Body of pancreas (tissue), 4 donors: Measurements from ENCODE around the gene FIGN. TPM values are rescaled to one million over a fixed set of nuclear protein-coding genes. Genes with fewer than 3 reads are reported as not detected.

Experiments
- ATAC-seq: fragments of 150-250 bp; one replicate; pipeline ENCODE4 v1.9.1; 2016
- DNase-seq, 4 donors: peaks; one replicate each; pipeline ENCODE4 v3.0.0-alpha.2; 2019
- H3K27ac ChIP-seq, 4 donors: fragments of 200-600 bp; sonication (generic); 1 replicate in 3 of 4; 2 replicates in 1 of 4; pipeline versions ENCODE4 v1.5.1 to v1.6.1; 2016 to 2019; ENCODE audit warnings: mild to moderate bottlenecking in 1 of 4, mixed read lengths in 1 of 4, moderate library complexity in 1 of 4
- H3K27me3 ChIP-seq, 2 donors: fragments of 200-600 bp; sonication (generic); one replicate each; pipeline ENCODE4 v1.6.0; 2016; ENCODE audit warnings: mild to moderate bottlenecking in 1 of 2
- H3K36me3 ChIP-seq, 2 donors: fragments of 200-600 bp; sonication (generic); replicated peaks in 1 of 2; 2 replicates each; pipeline ENCODE4 v1.5.1; 2016; ENCODE audit warnings: low read depth in 2 of 2; ENCODE audit not compliant: insufficient read depth in 1 of 2
- H3K4me1 ChIP-seq: fragments of 200-600 bp; sonication (generic); one replicate; pipeline ENCODE4 v1.6.0; 2016
- H3K4me3 ChIP-seq, 2 donors: fragments of 200-600 bp; sonication (generic); 1 replicate in 1 of 2; 2 replicates in 1 of 2; pipeline ENCODE4 v1.5.1; 2016 to 2019
- H3K9me3 ChIP-seq, 3 donors: fragments of 200-600 bp; sonication (generic); 1 replicate in 2 of 3; 2 replicates in 1 of 3; pipeline ENCODE4 v1.5.1; 2016
- POLR2A ChIP-seq, 3 donors: fragments of 450-650 bp; IDR thresholded peaks; one replicate each; pipeline ENCODE4 v1.6.1; 2016; ENCODE audit warnings: antibody characterized with exemption in 3 of 3, mild to moderate bottlenecking in 2 of 3
- WGBS, 2 donors: methylation state at CpG; one replicate each; pipeline ENCODE4 v1.1.5; 2017; 5-methylcytosine and 5-hydroxymethylcytosine counted together
- intact Hi-C: fragments of 100-400 bp; cut with DNase I; formaldehyde crosslinking; loops from one replicate; pipeline ENCODE4 v1.15.1; 2023
- total RNA-seq, 2 donors: library from RNA; depleted of rRNA; stranded (reverse); fragments of >200 nt; gene quantifications; one replicate each; pipeline ENCODE4 v1.1.0, GENCODE V29; 2016
- TF ChIP-seq, protein P1 (sequence below), 7 experiments: fragments of 450-650 bp in 4 of 7; fragments of 200-600 bp in 3 of 7; sonication (generic) in 3 of 7; IDR thresholded peaks; one replicate each; pipeline ENCODE4 v1.5.1; 2016 to 2019; ENCODE audit warnings: antibody characterized with exemption in 7 of 7

FIGN gene
- total RNA-seq, 2 donors from 2014 or later, result 3.4 to 4.0 TPM

DNA sequence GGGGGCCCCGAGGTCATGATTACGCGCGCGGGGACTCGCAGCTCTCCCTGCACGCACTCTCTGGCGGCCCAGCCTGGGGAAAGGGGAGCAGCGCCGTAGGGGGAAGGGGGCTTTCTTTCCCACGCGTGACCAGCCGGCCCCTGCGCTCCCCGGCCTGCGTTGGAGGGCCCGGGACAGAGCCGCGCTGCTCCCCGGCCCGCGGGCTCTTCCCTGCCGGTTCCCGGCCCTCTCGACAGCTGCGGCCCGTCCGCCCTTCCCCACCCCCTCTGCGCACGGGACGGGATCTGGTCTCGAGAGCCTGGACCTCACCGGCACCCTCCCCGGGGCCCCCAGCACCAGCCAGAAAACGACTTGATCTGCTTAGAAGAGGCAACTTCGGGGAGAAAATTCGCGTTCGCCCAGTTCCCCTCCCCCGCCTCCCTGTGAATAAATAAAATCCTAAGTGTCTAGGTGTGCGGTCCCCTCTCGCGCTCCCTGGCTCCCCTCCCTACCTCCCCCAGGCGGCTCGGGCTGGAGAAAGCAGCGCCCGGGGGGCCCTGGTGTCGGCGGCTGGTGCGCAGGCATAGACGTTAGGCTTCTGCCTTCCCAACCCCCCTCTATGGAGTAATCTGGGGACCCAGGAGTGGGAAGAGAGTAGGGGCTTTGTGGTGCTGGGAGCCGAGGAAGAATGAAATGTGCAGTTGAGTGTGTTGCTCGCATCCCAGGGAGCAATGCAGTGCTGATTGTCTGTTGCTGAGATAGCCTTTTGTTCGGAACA is 803 bp upstream of the FIGN start:
- no peaks in the 10 kb centered on the region for H3K27me3 ChIP-seq
- ATAC-seq (peak; percentile 60), DNase-seq (peak; percentile 33 to 58 (median 45))
- peaks cover 32% of the 10 kb centered on the region for H3K4me1 ChIP-seq
- peak overlapping the region; percentile 25 to 47 for H3K4me3 ChIP-seq
- TF ChIP-seq, protein P1, sequence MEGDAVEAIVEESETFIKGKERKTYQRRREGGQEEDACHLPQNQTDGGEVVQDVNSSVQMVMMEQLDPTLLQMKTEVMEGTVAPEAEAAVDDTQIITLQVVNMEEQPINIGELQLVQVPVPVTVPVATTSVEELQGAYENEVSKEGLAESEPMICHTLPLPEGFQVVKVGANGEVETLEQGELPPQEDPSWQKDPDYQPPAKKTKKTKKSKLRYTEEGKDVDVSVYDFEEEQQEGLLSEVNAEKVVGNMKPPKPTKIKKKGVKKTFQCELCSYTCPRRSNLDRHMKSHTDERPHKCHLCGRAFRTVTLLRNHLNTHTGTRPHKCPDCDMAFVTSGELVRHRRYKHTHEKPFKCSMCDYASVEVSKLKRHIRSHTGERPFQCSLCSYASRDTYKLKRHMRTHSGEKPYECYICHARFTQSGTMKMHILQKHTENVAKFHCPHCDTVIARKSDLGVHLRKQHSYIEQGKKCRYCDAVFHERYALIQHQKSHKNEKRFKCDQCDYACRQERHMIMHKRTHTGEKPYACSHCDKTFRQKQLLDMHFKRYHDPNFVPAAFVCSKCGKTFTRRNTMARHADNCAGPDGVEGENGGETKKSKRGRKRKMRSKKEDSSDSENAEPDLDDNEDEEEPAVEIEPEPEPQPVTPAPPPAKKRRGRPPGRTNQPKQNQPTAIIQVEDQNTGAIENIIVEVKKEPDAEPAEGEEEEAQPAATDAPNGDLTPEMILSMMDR (IDR thresholded peaks at IDR 0.05), result peak in 5 of 7 experiments; percentile 6 to 32 (median 22)
- TF ChIP-seq POLR2A (IDR thresholded peaks at IDR 0.05), result no peak
- H3K27ac ChIP-seq, result peak overlapping the region; percentile 84 to 92 (median 88)
- no peaks in the 10 kb centered on the region for H3K9me3 ChIP-seq
- WGBS, 2 donors, result 2 to 4% methylated on average over 13 to 54 of the region's 54 CpGs
- H3K36me3 ChIP-seq, result no peaks in the 10 kb centered on the region
- intact Hi-C loops, result no loop called here

DNA sequence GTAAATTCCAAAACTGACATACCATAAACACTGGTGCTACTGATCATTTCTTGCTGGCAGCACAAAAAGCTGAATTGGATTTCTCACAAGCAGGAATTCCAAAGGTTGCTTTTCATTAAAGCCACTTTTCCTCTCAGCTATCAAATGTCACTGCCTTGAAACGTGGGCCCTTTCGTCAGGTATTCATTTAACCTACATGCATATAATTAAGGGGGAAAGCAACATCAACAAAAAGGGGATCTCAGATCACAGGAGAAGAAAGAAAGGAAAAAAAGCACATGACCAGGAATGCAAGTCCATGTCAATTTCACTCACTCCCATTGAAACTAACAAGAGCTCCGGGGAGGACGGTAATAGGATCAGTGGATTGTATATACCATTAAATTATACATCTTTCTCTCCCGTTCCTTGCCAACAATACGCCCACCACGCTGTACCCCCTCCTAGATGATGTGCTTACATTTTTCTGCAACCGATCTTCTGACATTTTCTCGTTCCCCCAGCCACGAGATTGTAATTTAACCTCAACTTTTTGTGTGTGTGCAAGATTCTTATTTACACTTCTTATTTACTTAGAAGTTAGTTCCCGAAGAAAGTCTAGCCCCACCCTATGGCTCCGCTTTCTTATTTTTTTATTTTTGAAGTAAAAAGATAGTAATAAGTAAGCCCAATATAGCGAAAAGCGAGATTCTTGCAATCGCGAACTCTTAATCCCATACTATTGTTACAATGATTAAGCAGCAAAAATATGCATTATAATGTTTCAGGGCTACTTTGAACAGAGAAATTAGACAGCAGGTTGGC is 725 bp downstream of the FIGN start:
- WGBS, 2 donors, result 2% methylated on average over 16 of the region's 16 CpGs
- Histone ChIP-seq H3K4me1 (peaks cover 38% of the 10 kb centered on the region), H3K4me3 (peak overlapping the region; percentile 25 to 47), H3K27me3 (no peaks in the 10 kb centered on the region), H3K27ac (peak overlapping the region in 3 of 4 donors; percentile 87 to 92 (median 88)), H3K9me3 (no peaks in the 10 kb centered on the region), H3K36me3 (no peaks in the 10 kb centered on the region)
- ATAC-seq (no peak), DNase-seq (no peak)
- intact Hi-C loops, result no loop called here
- TF ChIP-seq, protein P1 (IDR thresholded peaks at IDR 0.05), result no peak
- TF ChIP-seq POLR2A (IDR thresholded peaks at IDR 0.05), result no peak

DNA sequence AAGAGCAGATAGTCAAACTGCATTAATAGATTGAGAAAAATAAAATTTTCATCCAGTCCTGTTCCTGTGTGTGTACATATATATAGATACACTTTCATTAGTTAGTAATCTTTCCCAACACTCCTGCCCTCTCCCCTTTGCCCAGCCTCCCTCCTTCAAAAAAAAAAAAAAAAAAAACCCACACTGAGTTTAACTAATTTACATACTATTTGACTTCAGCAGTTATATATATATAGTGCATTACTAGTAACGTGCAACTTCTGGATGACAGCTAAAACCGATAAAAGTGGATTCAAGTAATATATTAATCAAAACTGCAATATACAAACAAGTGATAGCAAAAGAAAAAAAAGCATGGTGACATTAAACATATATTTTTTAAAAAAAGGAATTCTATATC is 1.4 kb downstream of the FIGN start:
- peaks cover 38% of the 10 kb centered on the region for H3K4me1 ChIP-seq
- H3K27me3 ChIP-seq, result no peaks in the 10 kb centered on the region
- H3K9me3 ChIP-seq, result no peaks in the 10 kb centered on the region
- H3K27ac ChIP-seq, result peak overlapping the region in 3 of 4 donors; percentile 38 to 92 (median 62)
- H3K4me3 ChIP-seq, result no peak overlapping the region
- no peak for TF ChIP-seq POLR2A (IDR thresholded peaks at IDR 0.05)
- TF ChIP-seq, protein P1 (IDR thresholded peaks at IDR 0.05), result no peak
- H3K36me3 ChIP-seq, result no peaks in the 10 kb centered on the region
- DNase-seq (no peak), ATAC-seq (no peak)
- intact Hi-C loops, result no loop called here
- 6 to 11% methylated on average over 2 of the region's 2 CpGs for WGBS, 2 donors

DNA sequence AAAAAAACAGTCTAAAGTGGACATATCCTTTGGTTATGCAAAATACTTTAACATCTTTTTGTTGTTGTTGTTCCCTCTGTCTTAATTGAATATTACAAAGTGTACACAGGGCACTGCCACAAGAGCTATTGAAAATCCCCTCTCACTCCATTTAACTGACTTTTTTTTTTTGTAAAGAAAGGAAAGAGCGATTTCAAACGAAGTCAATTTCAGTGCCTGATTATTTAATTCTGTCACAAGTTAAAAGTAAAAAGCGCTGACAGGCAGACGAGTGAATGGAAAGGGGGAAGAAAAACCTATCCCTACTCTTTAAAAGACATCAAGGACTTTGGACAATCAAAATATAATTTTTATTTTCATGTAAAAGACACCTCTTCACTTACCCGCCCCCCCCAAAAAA is 1.9 kb downstream of the FIGN start:
- intact Hi-C loops, result no loop called here
- WGBS, 2 donors, result 25 to 28% methylated on average over 5 of the region's 5 CpGs
- TF ChIP-seq, protein P1 (IDR thresholded peaks at IDR 0.05), result no peak
- no peak for TF ChIP-seq POLR2A (IDR thresholded peaks at IDR 0.05)
- DNase-seq (no peak), ATAC-seq (no peak)
- Histone ChIP-seq H3K36me3 (no peaks in the 10 kb centered on the region), H3K4me3 (no peak overlapping the region), H3K4me1 (peaks cover 38% of the 10 kb centered on the region), H3K27ac (peak overlapping the region in 3 of 4 donors; percentile 38 to 62 (median 39)), H3K9me3 (no peaks in the 10 kb centered on the region), H3K27me3 (no peaks in the 10 kb centered on the region)
